Measurements from ENCODE around the gene ACP2. TPM values are rescaled to one million over a fixed set of nuclear protein-coding genes. Genes with fewer than 3 reads are reported as not detected.

The ACP2 gene, protein sequence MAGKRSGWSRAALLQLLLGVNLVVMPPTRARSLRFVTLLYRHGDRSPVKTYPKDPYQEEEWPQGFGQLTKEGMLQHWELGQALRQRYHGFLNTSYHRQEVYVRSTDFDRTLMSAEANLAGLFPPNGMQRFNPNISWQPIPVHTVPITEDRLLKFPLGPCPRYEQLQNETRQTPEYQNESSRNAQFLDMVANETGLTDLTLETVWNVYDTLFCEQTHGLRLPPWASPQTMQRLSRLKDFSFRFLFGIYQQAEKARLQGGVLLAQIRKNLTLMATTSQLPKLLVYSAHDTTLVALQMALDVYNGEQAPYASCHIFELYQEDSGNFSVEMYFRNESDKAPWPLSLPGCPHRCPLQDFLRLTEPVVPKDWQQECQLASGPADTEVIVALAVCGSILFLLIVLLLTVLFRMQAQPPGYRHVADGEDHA
- total RNA-seq: 23.5 and 29.5 TPM in 2 replicates
- total RNA-seq (2013): 6.2 TPM
- polyA plus RNA-seq: 10.2 and 16.3 TPM in 2 replicates
- 7.4 and 13.1 TPM in 2 replicates for polyA minus RNA-seq

DNA sequence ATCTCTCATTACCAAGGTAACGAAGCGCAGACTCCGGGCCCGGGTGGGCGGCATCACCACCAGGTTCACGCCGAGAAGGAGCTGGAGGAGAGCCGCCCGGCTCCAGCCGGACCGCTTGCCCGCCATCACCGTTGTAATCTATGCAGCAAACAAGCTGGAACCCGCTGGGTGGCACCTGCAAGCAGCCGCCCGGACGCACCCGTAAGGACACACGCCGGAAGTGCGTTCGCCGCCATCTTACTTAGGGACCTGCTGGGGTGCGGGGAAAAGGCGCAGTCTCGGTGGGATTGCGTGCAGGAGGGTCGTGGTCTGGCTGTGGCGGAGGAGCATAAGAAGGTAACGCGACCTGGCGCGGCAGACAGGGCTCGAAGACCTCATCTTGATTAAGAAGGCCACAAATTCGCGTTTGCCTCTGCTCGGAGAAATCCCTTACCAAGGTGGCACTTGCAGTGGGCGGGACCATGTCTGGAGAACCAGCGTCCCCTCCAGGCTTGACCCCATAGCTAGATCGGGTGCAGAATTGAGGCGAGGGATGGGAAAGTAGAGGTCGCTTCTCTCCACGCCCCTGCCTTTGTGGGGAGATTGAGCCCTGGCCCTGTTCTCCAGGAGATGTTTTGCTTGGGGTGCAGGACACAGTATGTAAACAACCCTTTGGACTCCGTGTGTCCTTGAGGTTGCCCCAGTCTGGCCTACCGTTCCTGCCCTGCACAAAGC lies at the start of gene ACP2:
ACP2 (minus strand) TSS at position 151 of the 714 bp plus-strand sequence; CDS start at position 126, 25 bp downstream.
- Histone ChIP-seq H3K4me3 (ENCODE audit: control extremely low read depth in 1 of 5, extremely low read depth in 1 of 5, insufficient read depth in 1 of 5, low read depth in 2 of 5, low read length in 4 of 5) (peak within 1 kb of the TSS; percentile 65 to 99 (median 90)), H3K9me3 (ENCODE audit: control extremely low read depth in 1 of 3, control insufficient read depth in 2 of 3, insufficient read depth in 1 of 3, low read length in 2 of 3) (no peaks in the 10 kb centered on the region), H4K20me1 (ENCODE audit: control insufficient read depth, insufficient read depth, low read length, poor library complexity, severe bottlenecking) (no peaks in the 10 kb centered on the region), H3K27me3 (replicated peaks in 1 of 4; ENCODE audit: control extremely low read depth in 1 of 4, control insufficient read depth in 3 of 4, insufficient read depth in 4 of 4, low read length in 3 of 4) (no peaks in the 10 kb centered on the region), H3K4me1 (ENCODE audit: control insufficient read depth in 2 of 2, insufficient read depth in 2 of 2, low read length in 2 of 2) (peaks cover 13 to 22% of the 10 kb centered on the region in 2 donors), H3K79me2 (ENCODE audit: control insufficient read depth, insufficient read depth, low read length) (peaks cover 33% of the 10 kb centered on the region), H3K27ac (ENCODE audit: low read length in 2 of 2) (peak within 1 kb of the TSS; percentile 56 to 79), H2AFZ (ENCODE audit: insufficient read depth, low read depth, low read length, poor library complexity, severe bottlenecking) (peak within 1 kb of the TSS; percentile 98), H3K9ac (ENCODE audit: low read length) (peak within 1 kb of the TSS; percentile 94), H3K4me2 (replicated peaks; ENCODE audit: low read depth, low read length, poor library complexity, severe bottlenecking) (peak within 1 kb of the TSS; percentile 92), H3K36me3 (replicated peaks in 1 of 2; ENCODE audit: control extremely low read depth in 1 of 2, control insufficient read depth in 1 of 2, extremely low read depth in 1 of 2, insufficient read depth in 2 of 2, low read length in 1 of 2) (peaks cover 0 to 19% of the 10 kb centered on the region in 2 experiments)
- DNase-seq (peak; percentile 94), ATAC-seq (ENCODE audit: low read depth) (peak; percentile 94)
- WGBS (ENCODE audit: insufficient coverage): under 1% methylated on average over 45 of the region's 45 CpGs
- Mint-ChIP-seq H3K9me3 (ENCODE audit: insufficient read depth) (no peaks in the 10 kb centered on the region), H3K27me3 (no peaks in the 10 kb centered on the region), H3K4me3 (peak within 1 kb of the TSS; percentile 99), H3K4me1 (peaks cover 24% of the 10 kb centered on the region), H3K27ac (peak within 1 kb of the TSS; percentile 99)
- POLR2A ChIA-PET: interaction anchor here (0.5 to 3.9 kb wide), 13 partner anchors 10 to 519 kb away, joined by 3 to 29 read pairs (median 3); partner anchors contain the start of genes DDB2, MADD, PSMC3 and SPI1
- intact Hi-C loops (cut with micrococcal nuclease): loop anchor here (1.0 to 2.0 kb wide), 8 partner anchors 20 to 330 kb away; partner anchors contain the start of genes NDUFS3, PACSIN3, PSMC3 and SLC39A13
- TF ChIP-seq, protein P1, sequence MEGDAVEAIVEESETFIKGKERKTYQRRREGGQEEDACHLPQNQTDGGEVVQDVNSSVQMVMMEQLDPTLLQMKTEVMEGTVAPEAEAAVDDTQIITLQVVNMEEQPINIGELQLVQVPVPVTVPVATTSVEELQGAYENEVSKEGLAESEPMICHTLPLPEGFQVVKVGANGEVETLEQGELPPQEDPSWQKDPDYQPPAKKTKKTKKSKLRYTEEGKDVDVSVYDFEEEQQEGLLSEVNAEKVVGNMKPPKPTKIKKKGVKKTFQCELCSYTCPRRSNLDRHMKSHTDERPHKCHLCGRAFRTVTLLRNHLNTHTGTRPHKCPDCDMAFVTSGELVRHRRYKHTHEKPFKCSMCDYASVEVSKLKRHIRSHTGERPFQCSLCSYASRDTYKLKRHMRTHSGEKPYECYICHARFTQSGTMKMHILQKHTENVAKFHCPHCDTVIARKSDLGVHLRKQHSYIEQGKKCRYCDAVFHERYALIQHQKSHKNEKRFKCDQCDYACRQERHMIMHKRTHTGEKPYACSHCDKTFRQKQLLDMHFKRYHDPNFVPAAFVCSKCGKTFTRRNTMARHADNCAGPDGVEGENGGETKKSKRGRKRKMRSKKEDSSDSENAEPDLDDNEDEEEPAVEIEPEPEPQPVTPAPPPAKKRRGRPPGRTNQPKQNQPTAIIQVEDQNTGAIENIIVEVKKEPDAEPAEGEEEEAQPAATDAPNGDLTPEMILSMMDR (IDR thresholded peaks at IDR 0.05): no peak
- TF ChIP-seq EZH2 (IDR thresholded peaks at IDR 0.05; ENCODE audit: borderline replicate concordance, insufficient read depth, low read depth, low read length, poor library complexity, severe bottlenecking): no peak
- CTCF ChIA-PET: interaction anchor here (0.6 to 2.4 kb wide), 18 partner anchors 9 to 312 kb away, joined by 3 to 15 read pairs (median 5); partner anchors contain the start of genes CSTPP1, DDB2, NR1H3 and SLC39A13

Measured in B cell (primary cell).